GM21786 (cell line): ENCODE results near the gene TMEM44.
A peak's percentile ranks its signal among the peaks of the same experiment; 100 is the strongest.

Experiments used
- ATAC-seq: cut with Tn5 transposase; IDR thresholded peaks from one replicate; pipeline ENCODE4 v1.9.1; 2021; ENCODE audit not compliant: unreplicated experiment

TMEM44 gene

GRCh38 chr3:194633349-194634004, at the start of gene TMEM44:
Gene TMEM44 (minus strand): TSS chr3:194633419. CDS start chr3:194633215, 204 bp downstream.
- peak; percentile 81 for ATAC-seq

GRCh38 chr3:194682694-194683310, 49.6 kb upstream of the TMEM44 start:
- peak; percentile 48 for ATAC-seq

- no peak for ATAC-seq
Observed at GRCh38 chr3:194682189-194682693, 49.0 kb upstream of the TMEM44 start.

- no peak for ATAC-seq
Observed at GRCh38 chr3:194680888-194681615, 47.8 kb upstream of the TMEM44 start.

- ATAC-seq, result no peak
Observed at GRCh38 chr3:194676471-194676870, 43.3 kb upstream of the TMEM44 start.

GRCh38 chr3:194675680-194676079, 42.5 kb upstream of the TMEM44 start:
- ATAC-seq, result no peak

GRCh38 chr3:194675081-194675640, 41.9 kb upstream of the TMEM44 start:
- ATAC-seq, result no peak

GRCh38 chr3:194673761-194674160, 40.5 kb upstream of the TMEM44 start:
- ATAC-seq, result no peak

- no peak for ATAC-seq
Observed at GRCh38 chr3:194672876-194673275, 39.7 kb upstream of the TMEM44 start.

GRCh38 chr3:194671900-194672808, 38.9 kb upstream of the TMEM44 start, which contains the start of gene LSG1:
Gene LSG1 (minus strand): TSS chr3:194672191. CDS start chr3:194672162, 29 bp downstream.
- ATAC-seq, result peak; percentile 88

GRCh38 chr3:194671511-194671899, 38.3 kb upstream of the TMEM44 start:
- no peak for ATAC-seq

- no peak for ATAC-seq
Observed at GRCh38 chr3:194667363-194667762, 34.1 kb upstream of the TMEM44 start.

GRCh38 chr3:194664857-194665256, 31.6 kb upstream of the TMEM44 start:
- ATAC-seq, result no peak

- no peak for ATAC-seq
Observed at GRCh38 chr3:194661946-194662345, 28.7 kb upstream of the TMEM44 start.

GRCh38 chr3:194661374-194661773, 28.2 kb upstream of the TMEM44 start:
- ATAC-seq, result no peak

GRCh38 chr3:194659778-194660177, 26.6 kb upstream of the TMEM44 start:
- no peak for ATAC-seq

- no peak for ATAC-seq
Observed at GRCh38 chr3:194658477-194659242, 25.4 kb upstream of the TMEM44 start.

GRCh38 chr3:194657439-194657838, 24.2 kb upstream of the TMEM44 start:
- no peak for ATAC-seq

- peak; percentile 91 for ATAC-seq
Observed at GRCh38 chr3:194654443-194654842, 21.2 kb upstream of the TMEM44 start.

- no peak for ATAC-seq
Observed at GRCh38 chr3:194647747-194648146, 14.5 kb upstream of the TMEM44 start.
